A673 (cell line): ENCODE measurements around the gene GPHN.

ENCODE experiments used
- CTCF ChIP-seq: fragments of 300-800, 200-600 bp; sonication (generic); conservative IDR thresholded peaks from 2 replicates; pipeline ENCODE4 v1.5.1; 2017; ENCODE audit warnings: low read depth, mild to moderate bottlenecking, antibody characterized with exemption, low read length, moderate library complexity, mixed read lengths
- EZH2 ChIP-seq: fragments of 200-600 bp; sonication (generic); IDR thresholded peaks from 2 replicates; pipeline ENCODE4 v1.6.1; 2017; ENCODE audit warnings: borderline replicate concordance, low read depth, mild to moderate bottlenecking, mixed read lengths, antibody characterized with exemption, low read length; ENCODE audit not compliant: poor library complexity, severe bottlenecking

GRCh38 chr14:66680216-66680615, 172.3 kb downstream of the GPHN start:
- no peak for TF ChIP-seq CTCF
- TF ChIP-seq EZH2 = no peak
